HL-60 (cell line): ENCODE measurements around the gene EPC1.

Experiments
- CTCF ChIP-seq: IDR thresholded peaks from one replicate; pipeline ENCODE4 v1.5.1; 2011; ENCODE audit warnings: low read length, control low read depth, inconsistent platforms; ENCODE audit not compliant: insufficient read depth
- GABPA ChIP-seq: IDR thresholded peaks from 2 replicates; pipeline ENCODE4 v1.6.1; 2012; ENCODE audit warnings: low read depth
- POLR2AphosphoS5 ChIP-seq: IDR thresholded peaks from 2 replicates; pipeline ENCODE4 v1.6.1; 2012; ENCODE audit warnings: low read depth
- REST ChIP-seq: IDR thresholded peaks from 2 replicates; pipeline ENCODE4 v1.6.1; 2012; ENCODE audit warnings: low read depth; ENCODE audit not compliant: insufficient replicate concordance

DNA sequence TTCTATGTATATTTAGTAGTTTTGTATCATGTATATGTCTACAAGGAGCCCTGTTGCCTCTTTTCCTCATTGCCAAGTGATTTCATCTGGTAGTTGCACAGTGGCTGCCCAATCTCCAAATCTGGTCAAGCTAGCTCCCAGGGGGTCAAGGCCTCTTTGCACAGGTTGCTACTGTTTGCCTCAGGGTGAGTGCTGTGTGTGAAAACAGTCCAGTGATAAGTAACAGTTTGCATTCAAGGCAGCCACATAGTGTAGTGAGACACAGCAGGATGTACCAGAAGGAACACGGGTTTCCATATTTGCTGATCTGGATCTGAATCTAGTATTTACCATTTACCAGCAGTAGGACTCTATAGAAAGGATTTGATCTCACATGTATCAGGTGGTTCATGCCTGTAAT is 13.3 kb upstream of the EPC1 start:
- TF ChIP-seq CTCF: no peak
- TF ChIP-seq POLR2AphosphoS5: no peak
- no peak for TF ChIP-seq REST
- TF ChIP-seq GABPA: no peak
